Muscle of leg (tissue), 11 donors: ENCODE measurements around the gene ACSL5. TPM values are rescaled to one million over a fixed set of nuclear protein-coding genes. Genes with fewer than 3 reads are reported as not detected.

Experiments
- DNase-seq: peaks from one replicate; pipeline ENCODE4 v3.0.0; 2013
- H3K27ac ChIP-seq: one replicate; pipeline ENCODE4 v1.5.1; 2013; ENCODE audit warnings: mild to moderate bottlenecking, low read length, control low read depth
- H3K27me3 ChIP-seq: one replicate; pipeline ENCODE4 v1.6.1; 2013; ENCODE audit warnings: low read length; ENCODE audit not compliant: control insufficient read depth, insufficient read depth
- H3K36me3 ChIP-seq: one replicate; pipeline ENCODE4 v1.6.1; 2013; ENCODE audit warnings: low read length; ENCODE audit not compliant: control insufficient read depth, insufficient read depth
- H3K4me1 ChIP-seq: one replicate; pipeline ENCODE4 v1.6.1; 2013; ENCODE audit warnings: low read length; ENCODE audit not compliant: control insufficient read depth, insufficient read depth
- H3K4me3 ChIP-seq: one replicate; pipeline ENCODE4 v1.5.1; 2013; ENCODE audit warnings: low read length, control low read depth
- H3K9me3 ChIP-seq: replicated peaks from 2 replicates; pipeline ENCODE4 v1.6.1; 2013; ENCODE audit warnings: low read depth, low read length; ENCODE audit not compliant: control insufficient read depth
- WGBS: methylation state at CpG from one replicate; pipeline ENCODE4 v1.1.5; 2013; ENCODE audit warnings: missing lambda C conversion rate; ENCODE audit not compliant: insufficient coverage; 5-methylcytosine and 5-hydroxymethylcytosine counted together
- polyA plus RNA-seq, 8 donors: library from polyadenylated mRNA; unstranded; fragments of 120-200 nt; gene quantifications; one replicate each; pipeline versions ENCODE4 v1.2.1 to v1.2.3, GENCODE V29; 2013; ENCODE audit warnings: inconsistent platforms in 1 of 8, low replicate concordance in 1 of 8; ENCODE audit not compliant: insufficient read length in 8 of 8, insufficient read depth in 1 of 8
- total RNA-seq: library from RNA; stranded (reverse); fragments of 120-200 nt; gene quantifications from one replicate; pipeline ENCODE4 v1.2.4, GENCODE V29; 2013

Gene ACSL5
- total and polyA plus RNA-seq, 9 donors: 1.6 to 17.1 (median 2.0) TPM

GRCh38 chr10:112434988-112435619 lies 61.2 kb downstream of the ACSL5 start:
- peak; percentile 43 for DNase-seq
- no peaks in the 10 kb centered on the region for H3K27me3 ChIP-seq
- H3K4me3 ChIP-seq: no peak overlapping the region
- no peak overlapping the region for H3K27ac ChIP-seq
- no CpG with 5 or more reads among the region's 2 CpGs for WGBS
- H3K36me3 ChIP-seq: peaks cover 37% of the 10 kb centered on the region
- no peaks in the 10 kb centered on the region for H3K4me1 ChIP-seq
- no peaks in the 10 kb centered on the region for H3K9me3 ChIP-seq

GRCh38 chr10:112438356-112438755 lies 64.4 kb downstream of the ACSL5 start:
- DNase-seq: no peak
- H3K9me3 ChIP-seq: no peaks in the 10 kb centered on the region
- no CpG with 5 or more reads among the region's 4 CpGs for WGBS
- H3K4me3 ChIP-seq: no peak overlapping the region
- H3K4me1 ChIP-seq: no peaks in the 10 kb centered on the region
- peaks cover 31% of the 10 kb centered on the region for H3K36me3 ChIP-seq
- H3K27me3 ChIP-seq: no peaks in the 10 kb centered on the region
- no peak overlapping the region for H3K27ac ChIP-seq

GRCh38 chr10:112441520-112441919 lies 67.6 kb downstream of the ACSL5 start:
- Histone ChIP-seq H3K4me3 (no peak overlapping the region), H3K27ac (no peak overlapping the region), H3K9me3 (no peaks in the 10 kb centered on the region), H3K4me1 (peaks cover 6% of the 10 kb centered on the region), H3K36me3 (peaks cover 27% of the 10 kb centered on the region), H3K27me3 (no peaks in the 10 kb centered on the region)
- DNase-seq: no peak
- WGBS: no CpG with 5 or more reads among the region's 1 CpG

GRCh38 chr10:112442063-112442462 lies 68.1 kb downstream of the ACSL5 start:
- whole genome bisulfite sequencing: no CpG with 5 or more reads among the region's 3 CpGs
- no peaks in the 10 kb centered on the region for H3K27me3 ChIP-seq
- H3K27ac ChIP-seq: no peak overlapping the region
- peaks cover 6% of the 10 kb centered on the region for H3K4me1 ChIP-seq
- no peaks in the 10 kb centered on the region for H3K9me3 ChIP-seq
- peaks cover 27% of the 10 kb centered on the region for H3K36me3 ChIP-seq
- no peak overlapping the region for H3K4me3 ChIP-seq
- DNase-seq: no peak

GRCh38 chr10:112446055-112446854 lies 72.3 kb downstream of the ACSL5 start:
- H3K4me3 ChIP-seq: peak overlapping the region; percentile 97
- peaks cover 6% of the 10 kb centered on the region for H3K4me1 ChIP-seq
- DNase-seq: no peak
- WGBS: 2% methylated on average over 15 of the region's 20 CpGs
- H3K27ac ChIP-seq: peak overlapping the region; percentile 86
- H3K27me3 ChIP-seq: no peaks in the 10 kb centered on the region
- no peaks in the 10 kb centered on the region for H3K9me3 ChIP-seq
- H3K36me3 ChIP-seq: peaks cover 10% of the 10 kb centered on the region

GRCh38 chr10:112446855-112447619 lies 73.1 kb downstream of the ACSL5 start, which contains the start of the genes VTI1A and ZDHHC6:
Gene VTI1A, plus strand, starts transcription at chr10:112447215. Its CDS starts 159 bp downstream, at chr10:112447374.
Gene ZDHHC6, minus strand, starts transcription at chr10:112446914. Its CDS starts 1,478 bp downstream, at chr10:112445436.
- peak within 1 kb of the TSS; percentile 97 for H3K4me3 ChIP-seq
- H3K27me3 ChIP-seq: no peaks in the 10 kb centered on the region
- peak; percentile 92 for DNase-seq
- H3K36me3 ChIP-seq: peaks cover 7% of the 10 kb centered on the region
- H3K9me3 ChIP-seq: no peaks in the 10 kb centered on the region
- H3K4me1 ChIP-seq: peaks cover 6% of the 10 kb centered on the region
- peak within 1 kb of the TSS; percentile 86 for H3K27ac ChIP-seq
- under 1% methylated on average over 53 of the region's 59 CpGs for WGBS

GRCh38 chr10:112447620-112447928 lies 73.7 kb downstream of the ACSL5 start:
- Histone ChIP-seq H3K27me3 (no peaks in the 10 kb centered on the region), H3K27ac (peak overlapping the region; percentile 86), H3K4me3 (peak overlapping the region; percentile 97), H3K4me1 (peaks cover 6% of the 10 kb centered on the region), H3K36me3 (peaks cover 7% of the 10 kb centered on the region), H3K9me3 (no peaks in the 10 kb centered on the region)
- no peak for DNase-seq
- 10% methylated on average over 4 of the region's 10 CpGs for WGBS

- Histone ChIP-seq H3K36me3 (peaks cover 4% of the 10 kb centered on the region), H3K27ac (no peak overlapping the region), H3K27me3 (no peaks in the 10 kb centered on the region), H3K4me1 (peaks cover 6% of the 10 kb centered on the region), H3K9me3 (no peaks in the 10 kb centered on the region), H3K4me3 (no peak overlapping the region)
- WGBS: no CpG with 5 or more reads among the region's 4 CpGs
- DNase-seq: no peak
Observed at GRCh38 chr10:112448888-112449287, 75.0 kb downstream of the ACSL5 start.

GRCh38 chr10:112454910-112455779 lies 81.2 kb downstream of the ACSL5 start:
- H3K27ac ChIP-seq: no peak overlapping the region
- no peaks in the 10 kb centered on the region for H3K27me3 ChIP-seq
- H3K4me3 ChIP-seq: no peak overlapping the region
- H3K36me3 ChIP-seq: peaks cover 3% of the 10 kb centered on the region
- no peak for DNase-seq
- H3K9me3 ChIP-seq: no peaks in the 10 kb centered on the region
- 100% methylated on average over 1 of the region's 3 CpGs for WGBS
- H3K4me1 ChIP-seq: no peaks in the 10 kb centered on the region
